Right lung (tissue), 5 donors: ENCODE results near the gene PTPRN2. TPM values are rescaled to one million over a fixed set of nuclear protein-coding genes. Genes with fewer than 3 reads are reported as not detected.

Experiments
- DNase-seq, 2 donors: peaks; one replicate each; pipeline ENCODE4 v3.0.0-alpha.2; 2013
- polyA plus RNA-seq, 5 donors: library from polyadenylated mRNA; unstranded; fragments of 120-200 nt; gene quantifications; one replicate each; pipeline versions ENCODE4 v1.2.1 to v1.2.3, GENCODE V29; 2013; ENCODE audit warnings: inconsistent platforms in 1 of 5, low replicate concordance in 1 of 5; ENCODE audit not compliant: insufficient read length in 5 of 5, insufficient read depth in 1 of 5

PTPRN2 gene
- polyA plus RNA-seq, 5 donors = 6.2 to 8.1 (median 7.0) TPM

DNA sequence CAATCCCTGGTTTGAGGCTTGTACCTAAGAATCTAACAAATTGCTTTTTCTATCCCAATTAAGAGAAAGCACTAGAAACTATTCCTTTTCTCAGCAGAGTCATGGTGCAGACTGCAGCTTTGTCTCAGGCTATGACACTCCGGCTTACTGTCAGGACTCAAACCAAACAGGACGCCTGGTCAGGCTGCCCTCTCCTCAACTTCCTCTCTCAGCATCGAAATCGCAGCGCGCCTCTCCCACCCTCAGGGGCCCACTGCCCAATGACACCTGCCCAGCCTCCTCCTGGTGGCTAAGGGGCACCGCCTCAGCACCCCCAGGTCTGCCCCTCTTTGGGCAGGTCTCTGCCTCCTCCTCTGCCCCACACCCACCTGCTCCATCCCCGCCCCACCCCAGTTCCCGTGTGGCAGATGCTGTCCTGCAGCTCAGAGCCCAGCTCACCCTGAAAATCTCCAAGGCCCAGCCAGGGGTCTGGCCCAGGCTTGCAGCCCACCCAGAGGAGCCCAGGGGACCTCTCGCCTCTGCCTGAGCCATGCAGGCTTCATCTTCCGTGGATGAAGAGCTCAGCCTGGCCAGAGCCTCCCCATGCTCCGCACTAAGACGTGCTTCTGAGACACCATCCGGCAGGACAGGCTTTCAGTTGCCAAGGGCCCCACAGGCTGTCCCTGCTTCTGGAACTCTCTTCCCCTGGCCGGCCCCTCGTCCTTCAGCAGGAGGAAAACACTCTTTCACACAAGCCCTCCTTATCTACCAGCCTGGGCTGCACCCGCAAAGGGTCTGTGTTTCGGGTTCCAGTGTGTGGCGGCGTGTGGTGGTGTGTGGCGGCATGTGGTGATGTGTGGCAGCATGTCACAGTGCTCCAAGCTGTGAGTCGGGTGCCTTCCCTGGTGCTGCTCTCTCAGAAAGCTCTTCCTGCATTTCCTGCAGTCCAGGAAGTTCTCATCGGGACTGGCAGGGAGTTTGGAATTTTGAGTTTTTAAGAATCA, 16.4 kb upstream of the PTPRN2 start:
- DNase-seq = no peak

DNA sequence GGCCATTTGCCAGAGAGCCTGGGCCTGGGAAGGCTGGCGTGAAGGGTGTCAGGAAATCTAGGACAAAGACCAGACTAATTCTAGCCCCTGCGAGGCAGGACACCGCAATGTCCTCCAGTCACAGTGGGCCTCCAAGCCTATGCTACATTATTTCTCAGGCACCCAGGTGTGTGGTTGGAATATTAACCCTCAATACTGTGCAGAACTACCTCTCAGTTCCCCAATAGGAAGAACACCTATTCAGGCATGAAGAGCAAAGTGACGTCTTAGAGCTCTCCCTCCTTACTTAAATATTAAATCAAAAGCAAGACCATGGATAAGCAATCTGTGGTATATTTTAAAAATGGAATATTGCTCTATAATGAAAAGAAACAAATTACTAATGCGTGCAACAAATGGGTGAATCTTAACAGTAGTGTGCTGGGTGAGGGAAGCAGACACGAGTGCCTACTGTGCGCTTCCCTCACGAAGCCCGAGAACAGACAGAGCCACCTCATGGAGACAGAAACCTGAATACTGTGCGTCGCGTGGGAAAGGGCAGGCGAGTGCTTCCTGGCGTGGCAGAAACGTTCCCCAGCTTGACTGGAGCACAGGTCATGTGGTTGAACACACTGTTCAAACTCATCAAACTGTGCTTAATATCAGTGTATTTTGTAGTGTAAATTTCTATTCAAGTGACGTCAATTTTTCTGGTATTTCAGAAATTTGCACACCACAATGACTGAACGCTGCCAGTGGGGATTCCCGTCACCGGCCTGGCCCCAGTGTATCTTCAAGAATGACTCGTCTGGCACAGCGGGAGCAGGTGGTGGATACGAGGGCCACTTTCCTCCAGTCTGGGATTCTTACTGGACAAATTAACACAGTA, 15.5 kb upstream of the PTPRN2 start:
- no peak for DNase-seq

DNA sequence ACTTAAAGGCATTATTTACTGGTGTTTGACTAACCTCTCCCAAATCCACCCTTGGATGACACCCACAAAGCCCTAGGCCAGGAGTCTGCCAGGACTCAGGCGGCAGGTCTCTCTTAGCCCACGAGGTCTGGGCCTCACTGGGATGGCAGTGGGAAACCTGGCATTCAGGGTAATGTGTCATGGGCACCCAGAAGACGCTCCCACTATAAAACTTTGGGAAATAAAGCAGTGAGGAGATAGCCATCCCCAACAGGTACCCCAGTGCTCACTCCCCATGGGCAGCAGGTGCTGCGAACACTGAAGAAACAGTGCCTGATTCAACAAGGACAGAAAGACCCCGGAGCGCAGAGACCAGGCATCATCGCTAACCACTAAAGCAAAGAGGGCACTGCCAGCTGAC, 14.4 kb upstream of the PTPRN2 start:
- DNase-seq = no peak

DNA sequence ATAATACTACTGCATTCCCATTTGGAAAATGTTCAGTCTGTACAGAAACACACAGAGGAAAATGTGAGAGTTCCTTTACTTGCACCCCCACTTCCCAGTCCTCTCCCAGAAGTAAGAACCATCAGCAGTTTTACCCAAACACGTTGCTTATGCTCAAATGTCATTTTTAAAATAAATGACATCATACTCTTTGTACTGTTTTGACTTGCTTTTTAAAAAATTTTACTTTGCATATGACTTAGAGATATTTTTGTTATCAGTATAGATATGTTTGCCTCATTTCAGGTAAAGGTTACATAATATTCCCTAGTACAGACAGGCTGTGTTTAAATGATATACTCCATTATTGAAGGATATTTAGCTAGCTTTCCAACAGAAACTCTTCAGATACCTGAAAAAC, 13.5 kb upstream of the PTPRN2 start:
- DNase-seq = no peak

DNA sequence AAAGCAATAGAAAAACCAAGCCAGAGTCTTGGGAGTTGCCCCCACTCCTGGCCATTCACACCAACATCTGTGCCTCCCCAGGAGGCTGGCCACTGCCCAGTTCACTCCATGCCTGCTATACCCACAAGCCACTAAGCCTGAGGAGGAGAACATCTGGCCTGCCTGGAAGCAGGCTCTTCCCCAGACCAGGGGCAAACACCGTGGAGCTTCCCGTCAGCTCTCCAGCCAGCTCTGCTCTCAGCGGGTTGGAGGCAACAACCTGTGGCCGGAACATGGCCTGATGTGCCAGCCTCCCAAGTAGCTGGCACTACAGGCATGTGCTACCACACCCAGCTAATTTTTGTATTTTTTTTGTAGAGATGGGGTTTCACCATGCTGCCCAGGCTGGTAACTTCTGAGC, 9.1 kb upstream of the PTPRN2 start:
- DNase-seq = no peak

DNA sequence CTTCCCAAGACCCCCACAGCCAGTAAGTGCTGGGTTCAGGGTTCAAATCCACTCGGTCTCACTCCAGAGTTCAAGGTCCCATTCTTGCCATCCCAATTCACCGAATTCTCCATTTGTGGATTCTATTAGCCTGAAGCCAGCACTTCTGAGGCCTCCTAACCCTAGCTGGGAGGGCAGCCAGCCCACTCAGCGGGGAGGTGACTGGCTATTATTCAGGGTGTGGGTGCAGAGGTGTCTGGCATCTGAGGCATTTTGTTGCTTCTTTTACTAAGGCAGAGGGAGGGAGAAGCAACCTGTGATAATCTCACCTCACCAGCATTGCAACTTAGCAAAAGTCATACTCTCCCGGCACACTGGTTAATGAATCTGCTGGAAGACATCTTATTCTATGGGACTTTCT, 8.7 kb upstream of the PTPRN2 start:
- no peak for DNase-seq

DNA sequence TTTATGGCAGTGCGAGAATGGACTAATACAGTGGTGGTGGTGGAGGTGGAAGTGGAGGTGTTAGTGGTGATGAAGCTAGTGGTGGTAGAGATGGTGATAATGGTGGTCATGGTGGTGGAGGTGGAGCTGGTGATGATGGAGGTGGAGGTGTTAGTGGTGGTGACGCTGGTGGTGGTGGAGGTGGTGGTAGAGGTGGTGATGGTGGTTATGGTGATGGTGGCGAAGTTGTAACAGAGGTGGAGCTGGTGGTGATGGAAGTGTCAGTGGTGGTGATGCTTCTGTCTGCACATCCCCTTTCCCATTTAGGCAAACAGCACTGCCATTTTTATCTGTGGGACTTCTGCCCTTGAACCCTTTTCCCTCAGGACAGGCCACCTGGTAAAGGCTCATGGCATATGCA, 7.4 kb upstream of the PTPRN2 start:
- DNase-seq = no peak

DNA sequence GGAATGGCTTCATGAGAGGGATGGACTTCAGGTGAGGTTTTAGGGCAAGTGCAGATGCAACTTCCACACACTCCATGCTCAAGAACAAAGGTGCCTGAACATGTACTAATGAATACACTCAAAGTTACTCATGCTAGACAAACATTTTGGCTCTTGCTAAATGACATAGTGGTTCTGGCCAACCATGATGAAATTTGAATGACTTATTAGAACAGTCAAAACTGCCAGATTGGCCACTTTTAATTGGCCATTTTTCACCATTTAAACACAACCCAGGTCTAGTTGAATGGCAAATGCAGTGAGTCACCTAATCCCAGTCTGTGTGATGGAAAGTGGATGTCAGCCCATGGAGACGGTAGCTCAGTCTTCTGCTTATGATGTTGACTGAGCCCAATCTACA, 4.9 kb upstream of the PTPRN2 start:
- DNase-seq = no peak

DNA sequence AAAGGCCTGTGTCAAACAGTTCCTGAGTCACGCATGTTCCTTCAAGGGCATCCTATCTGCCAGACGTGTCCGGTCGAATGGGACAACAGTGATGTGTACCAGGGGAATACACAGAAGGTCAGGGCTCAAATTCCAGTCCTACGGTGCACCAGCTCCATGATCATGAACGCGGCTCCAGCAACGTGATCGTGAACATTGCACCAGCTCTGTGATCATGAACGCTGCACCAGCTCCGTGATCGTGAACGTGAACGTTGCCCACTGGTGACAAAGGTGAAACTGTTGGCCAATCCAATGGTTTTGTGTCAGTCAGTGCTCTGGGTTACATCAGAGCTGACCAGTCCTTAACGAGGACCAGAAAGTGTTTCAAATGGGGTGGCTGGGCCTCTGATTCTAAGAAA, 4.3 kb upstream of the PTPRN2 start:
- DNase-seq = no peak

DNA sequence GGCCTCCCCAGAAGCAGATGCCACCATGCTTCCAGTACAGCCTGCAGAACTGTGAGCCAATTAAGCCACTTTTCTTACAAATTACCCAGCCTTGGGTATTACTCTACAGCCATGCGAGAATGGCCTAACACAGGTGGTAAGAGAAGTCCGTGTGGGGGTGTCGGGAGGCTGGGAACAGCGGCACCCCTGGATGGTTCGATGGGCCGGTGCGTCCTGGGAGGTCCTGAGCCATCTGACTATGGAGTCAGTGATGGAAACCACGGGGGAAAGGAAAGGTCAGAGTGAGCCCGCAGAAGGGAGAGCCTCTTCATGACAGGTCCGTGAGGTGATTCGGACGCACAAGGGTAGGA, 2.5 kb upstream of the PTPRN2 start:
- DNase-seq = no peak

DNA sequence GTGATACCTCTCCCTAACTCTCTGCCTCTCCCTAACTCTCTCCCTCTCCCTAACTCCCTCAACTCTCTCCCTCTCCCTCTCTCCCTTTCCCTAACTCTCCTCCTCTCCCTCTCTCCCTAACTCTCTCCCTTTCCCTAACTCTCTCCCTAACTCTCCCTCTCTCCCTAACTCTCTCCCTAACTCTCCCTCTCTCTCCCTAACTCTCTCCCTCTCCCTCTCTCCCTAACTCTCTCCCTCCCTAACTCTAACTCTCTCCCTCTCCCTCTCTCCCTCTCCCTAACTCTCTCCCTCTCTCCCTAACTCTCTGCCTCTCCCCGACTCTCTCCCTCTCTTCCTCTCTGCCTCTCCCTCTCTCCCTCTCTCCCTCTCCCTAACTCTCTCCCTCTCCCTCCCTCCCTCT, 2.0 kb upstream of the PTPRN2 start:
- no peak for DNase-seq

DNA sequence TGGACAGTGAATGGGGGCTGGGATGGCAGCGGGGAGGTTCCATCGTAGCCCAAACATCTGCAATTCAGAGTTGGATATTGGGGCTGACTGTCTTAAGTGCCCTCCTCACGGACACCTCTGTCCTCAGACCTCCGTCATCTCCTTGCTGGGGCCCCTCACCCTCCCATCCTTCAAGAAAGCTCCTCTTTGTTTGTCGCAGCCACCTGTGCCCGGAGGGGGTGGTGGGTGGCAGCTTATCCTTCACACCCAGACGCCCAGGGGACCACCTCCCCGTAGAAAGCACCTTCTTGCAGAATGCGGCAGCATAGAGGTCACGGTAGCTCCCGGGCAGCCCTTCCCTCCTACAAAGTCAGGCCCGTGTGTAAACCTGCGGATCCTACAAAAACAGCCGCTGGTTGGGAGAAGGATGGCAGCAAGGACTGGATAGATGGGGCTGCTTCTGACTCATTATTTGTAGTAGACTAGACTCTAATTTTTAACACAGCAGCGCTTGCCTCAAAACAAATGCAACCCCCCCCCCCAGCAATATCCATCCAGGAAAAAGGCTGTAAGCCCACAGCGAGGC, 1.3 kb upstream of the PTPRN2 start:
- no peak for DNase-seq

DNA sequence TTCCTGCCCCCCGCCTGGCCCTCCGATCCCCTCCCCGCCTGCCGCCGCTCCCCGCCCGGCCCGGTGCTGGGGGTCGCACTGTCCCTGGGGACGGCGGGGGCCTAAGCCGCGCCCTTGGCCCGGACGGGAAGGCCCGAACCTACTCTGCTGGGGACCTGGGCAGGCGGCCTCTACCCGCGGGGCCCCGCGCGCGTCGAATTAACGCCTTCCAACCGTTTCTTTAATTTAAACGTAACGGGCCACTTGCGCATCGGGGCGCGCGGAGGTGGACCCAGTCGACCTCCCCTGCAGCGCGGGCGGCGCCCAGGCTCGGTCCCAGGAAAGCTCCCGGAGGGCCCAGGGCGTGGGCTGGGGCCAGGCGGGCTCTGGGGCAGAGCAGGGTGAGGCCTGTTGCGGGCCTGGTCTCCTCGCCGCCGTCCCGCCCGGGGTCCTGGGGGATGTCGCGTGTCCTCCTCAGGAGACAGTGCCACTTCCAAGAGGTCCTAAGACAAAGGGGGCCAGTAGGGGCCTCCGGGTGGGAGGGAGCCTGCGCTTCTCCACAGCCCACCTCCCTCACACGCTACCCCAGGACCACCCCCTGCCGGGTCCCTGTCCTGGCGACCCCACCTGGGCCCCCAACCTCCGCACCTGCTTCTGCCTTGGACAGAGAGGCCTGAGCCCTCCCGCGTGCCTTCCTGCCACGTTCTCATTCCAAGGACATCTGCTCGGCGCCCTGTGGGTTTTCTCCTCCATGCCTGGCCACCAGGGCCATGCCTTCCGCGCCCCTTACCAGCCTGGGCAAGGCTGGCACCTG, 658 bp upstream of the PTPRN2 start:
- DNase-seq = no peak

DNA sequence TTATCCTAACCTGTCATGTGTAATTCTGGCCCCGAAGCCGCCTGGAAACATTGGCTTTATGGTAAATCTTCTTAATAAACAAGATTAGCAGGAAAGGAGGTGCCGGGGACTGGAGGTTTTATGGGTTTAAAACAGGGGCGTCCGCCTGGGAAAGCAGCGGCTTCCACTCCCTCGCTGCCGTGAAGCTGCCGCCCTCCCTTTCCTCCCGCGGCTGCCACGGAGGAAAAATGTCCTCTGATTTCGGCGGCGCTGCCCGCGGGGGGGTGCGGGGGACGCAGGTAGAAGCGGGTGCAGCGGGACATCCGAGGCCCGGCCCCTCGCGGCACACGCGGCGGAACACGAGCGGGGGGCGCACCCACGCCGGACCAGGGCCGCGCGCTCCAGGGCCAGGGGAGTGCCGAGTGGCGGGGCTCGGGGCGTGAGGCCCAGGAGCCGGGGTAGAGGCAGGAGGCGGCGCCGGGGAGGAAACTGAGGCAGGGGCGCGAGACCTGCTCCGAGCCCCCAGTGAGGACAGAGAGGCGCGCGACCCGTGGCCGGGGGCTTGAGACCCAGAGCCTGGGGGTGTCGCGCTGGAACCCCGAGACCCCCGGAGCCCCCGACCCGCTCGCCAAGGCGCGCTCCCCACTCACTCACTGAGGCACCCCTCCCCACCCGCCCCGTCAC, 993 bp downstream of the PTPRN2 start:
- DNase-seq = no peak

DNA sequence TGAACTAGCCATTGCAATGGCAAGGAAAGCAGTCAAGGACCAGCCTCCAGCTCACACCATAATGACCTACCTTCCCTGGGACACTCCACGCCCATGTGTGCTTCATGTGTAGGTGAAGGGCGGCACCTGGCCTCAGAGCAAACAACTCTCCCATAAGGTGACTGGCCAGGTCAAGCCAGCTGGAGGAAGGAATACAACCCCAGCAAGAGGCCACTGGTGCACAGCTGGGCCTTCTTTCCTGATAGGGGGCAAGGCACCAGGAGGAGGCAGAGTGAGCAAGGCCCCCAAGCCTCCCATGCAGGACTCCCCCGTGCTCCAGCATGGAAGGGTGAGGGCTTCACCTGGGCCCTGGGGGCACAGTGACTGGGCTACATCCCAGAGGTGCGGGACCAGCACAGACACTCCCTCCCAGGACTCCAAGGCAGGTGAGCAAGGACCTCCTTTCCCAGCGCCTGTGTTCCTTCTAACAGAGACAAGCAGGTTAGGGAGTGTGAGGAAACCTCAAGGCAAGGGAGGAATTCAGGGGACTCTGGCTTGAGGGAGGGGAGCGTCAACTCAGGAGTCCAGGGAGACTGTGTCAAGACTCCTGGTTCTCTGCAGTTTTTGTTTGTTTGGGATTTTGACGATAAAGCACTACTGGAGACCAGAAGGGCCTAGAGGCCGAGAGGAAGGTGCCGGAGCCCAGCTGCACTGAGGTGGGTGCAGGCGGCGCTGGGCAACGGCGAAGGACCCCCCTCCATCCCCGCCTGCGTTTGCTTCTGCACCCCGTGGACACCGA, 1.7 kb downstream of the PTPRN2 start:
- DNase-seq = no peak

DNA sequence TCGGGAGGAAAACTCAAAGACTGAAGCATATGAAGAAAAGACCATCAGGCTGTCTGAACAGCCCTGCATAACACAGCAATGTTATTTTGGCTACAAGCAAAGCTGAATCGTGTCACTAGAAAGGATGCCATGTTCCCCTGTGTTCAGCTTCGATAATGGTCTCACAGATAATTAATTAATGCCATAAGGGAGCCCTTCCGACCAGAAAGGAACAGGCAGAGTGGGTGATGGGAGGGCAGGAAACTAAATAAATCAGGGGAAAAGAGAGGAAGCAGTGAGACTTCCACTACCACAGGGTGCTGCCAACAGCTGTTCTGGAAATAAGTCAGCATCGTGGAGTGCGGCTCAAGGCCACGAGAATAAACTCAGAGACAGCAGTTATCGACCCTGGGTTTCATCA, 3.2 kb downstream of the PTPRN2 start:
- DNase-seq = no peak

DNA sequence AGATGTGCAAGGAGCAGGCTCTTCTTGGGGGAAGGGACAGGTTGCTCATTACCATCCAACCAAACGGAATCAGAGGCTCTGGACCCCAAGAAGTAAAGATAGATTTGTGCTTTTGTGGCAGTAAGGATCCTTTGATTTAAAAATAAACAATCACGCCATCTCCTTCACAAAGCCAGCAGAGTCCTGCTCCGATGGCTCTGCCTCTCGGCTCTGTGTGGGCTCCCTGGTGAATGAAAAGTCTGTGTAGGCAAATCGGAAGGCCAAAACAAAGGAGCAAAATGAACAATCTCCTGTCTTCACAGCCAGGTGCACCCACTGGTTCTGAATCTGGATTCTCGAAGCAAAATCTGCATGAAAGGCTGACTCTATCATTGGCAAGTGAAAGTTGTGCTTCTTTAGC, 3.8 kb downstream of the PTPRN2 start:
- no peak for DNase-seq

DNA sequence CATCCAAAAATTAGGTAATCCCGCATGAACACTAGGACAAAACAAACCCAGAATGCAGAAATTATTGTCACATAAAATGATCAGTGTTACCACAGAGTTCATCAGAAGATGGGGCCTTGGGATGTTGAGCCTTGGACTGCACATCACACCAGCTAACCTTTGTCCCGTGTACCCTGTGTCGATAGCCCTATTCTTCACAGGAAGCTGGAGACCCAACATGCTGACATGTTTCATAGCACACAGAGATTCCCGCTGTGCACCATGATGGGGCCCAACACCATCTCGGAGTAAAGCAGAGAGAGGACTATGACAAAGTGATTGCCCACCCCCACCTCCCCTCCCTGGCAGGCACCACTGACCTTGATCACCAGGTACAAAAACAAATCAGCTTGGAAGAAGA, 4.5 kb downstream of the PTPRN2 start:
- no peak for DNase-seq

DNA sequence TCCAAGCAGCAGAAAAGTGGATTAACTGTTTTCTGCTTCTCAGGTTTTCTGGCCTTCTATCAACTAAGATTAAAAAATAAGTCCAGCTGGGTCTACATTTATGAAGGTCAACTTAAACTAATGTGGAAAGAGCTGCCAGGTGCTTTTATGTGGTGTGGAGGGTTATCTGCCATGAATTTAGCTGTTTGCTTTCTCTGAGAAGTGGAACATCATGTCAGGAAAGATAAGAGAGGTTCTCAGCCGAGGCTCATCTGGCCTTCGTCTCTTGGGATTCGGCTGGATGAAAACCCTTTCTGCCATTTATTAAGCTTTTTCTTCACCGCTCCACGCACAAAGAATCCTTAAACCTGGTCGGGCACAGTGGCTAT, 5.5 kb downstream of the PTPRN2 start:
- no peak for DNase-seq

DNA sequence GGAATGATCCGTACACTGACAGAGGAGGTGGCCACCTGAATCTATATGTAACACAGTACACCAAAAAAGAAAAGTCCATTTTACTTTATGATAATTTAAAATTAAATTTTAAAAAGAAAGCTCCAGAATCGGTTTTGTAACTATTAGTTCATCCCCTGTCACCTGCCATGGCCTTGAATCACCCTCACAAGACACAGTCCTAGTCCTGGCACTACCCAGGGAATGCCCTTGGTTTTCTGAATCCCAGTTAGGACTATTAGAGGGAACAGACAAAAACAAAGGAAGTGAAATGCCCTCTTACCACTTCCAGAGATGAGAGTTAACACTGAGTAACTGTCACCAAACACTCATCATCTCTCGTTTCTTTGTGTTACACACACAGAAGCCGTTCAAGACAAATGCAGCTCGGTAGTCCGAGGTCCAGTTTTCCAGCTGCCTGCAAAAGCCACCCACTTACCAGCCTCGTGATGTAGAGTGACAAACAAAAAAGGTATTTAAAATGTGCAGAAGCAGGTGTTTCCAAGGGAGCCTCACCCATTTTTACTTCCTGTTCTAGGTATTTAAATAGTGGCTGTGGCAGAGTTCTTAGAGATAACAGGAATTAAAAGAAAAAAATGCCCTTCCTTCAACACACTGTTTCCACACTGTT, 6.1 kb downstream of the PTPRN2 start:
- DNase-seq = no peak
